ENCODE results near the gene ARHGAP33.

The ARHGAP33 gene

DNA sequence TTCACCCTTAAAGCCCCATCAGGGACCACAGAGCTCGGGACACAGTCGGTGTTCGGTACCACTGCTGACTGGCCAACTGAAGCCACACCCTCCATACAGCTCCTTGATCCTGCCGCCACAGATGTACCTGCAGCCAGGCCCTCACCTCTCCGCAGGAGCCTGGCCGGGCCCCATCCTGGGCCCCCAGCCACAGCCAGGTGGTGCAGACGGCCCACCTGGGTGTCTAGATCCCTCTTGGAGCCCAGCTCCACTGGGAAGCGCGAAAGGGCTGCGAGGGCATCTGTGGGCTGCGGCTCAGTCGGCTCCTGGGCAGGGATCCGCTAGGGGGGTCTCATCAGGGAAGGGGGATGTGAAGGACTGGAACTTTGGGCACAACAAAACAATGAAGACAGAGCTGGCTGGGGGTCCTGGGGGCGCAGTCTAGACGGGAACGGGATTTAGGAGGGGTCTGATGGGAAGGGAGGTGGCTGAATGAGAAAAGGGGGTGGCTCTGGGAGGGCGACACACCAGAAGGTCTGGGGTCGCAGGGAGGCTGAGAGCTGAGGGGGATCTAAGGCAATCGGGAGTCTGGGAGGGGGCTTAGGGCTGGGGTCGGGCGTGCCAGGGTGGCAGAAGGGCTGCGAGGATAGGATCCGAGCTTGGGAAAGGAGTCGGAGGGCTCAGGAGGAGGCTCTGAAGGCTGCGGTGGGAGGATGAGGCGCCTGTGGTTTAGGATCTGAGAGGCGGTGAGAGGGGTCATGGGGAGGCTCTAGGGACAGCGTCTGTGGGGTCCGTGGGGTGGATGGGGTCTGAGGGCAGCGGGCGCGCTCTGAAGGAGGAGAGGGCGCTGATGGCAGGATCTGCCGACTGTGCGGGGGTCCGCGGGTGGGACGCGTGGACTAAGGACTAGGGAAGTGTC lies 21.5 kb downstream of the ARHGAP33 start:
- Mint-ChIP-seq H3K27me3 (peaks cover 49% of the 10 kb centered on the region), H3K36me3 (ENCODE audit: low read depth) (no peaks in the 10 kb centered on the region), H3K27ac (no peak overlapping the region), H3K9me3 (no peaks in the 10 kb centered on the region), H3K4me3 (no peak overlapping the region), H3K4me1 (ENCODE audit: low read depth) (peaks cover 7% of the 10 kb centered on the region)
- intact Hi-C loops (cut with micrococcal nuclease) = no loop called here

DNA sequence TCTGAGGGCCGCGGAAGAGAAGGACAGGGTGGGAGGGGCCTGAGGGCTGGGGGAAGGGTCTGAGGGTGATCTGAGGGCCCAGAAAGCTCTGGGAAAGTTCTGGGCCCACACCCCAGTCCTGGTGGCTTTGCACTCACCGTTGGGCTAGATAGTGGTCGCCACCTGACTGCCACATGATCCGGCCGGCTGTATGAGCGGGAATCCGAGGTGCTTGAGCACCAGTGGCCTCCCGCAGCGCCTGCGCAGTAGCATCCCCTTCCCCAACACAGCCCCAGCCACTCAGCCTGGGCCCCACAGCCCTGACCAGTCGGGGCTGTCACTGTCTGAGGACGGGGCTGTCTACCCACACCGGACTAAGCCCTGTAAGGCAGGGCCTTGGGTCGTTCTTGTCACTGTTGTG lies 22.3 kb downstream of the ARHGAP33 start:
- Mint-ChIP-seq H3K27me3 (peaks cover 49% of the 10 kb centered on the region), H3K4me1 (ENCODE audit: low read depth) (peaks cover 7% of the 10 kb centered on the region), H3K9me3 (no peaks in the 10 kb centered on the region), H3K27ac (no peak overlapping the region), H3K4me3 (no peak overlapping the region), H3K36me3 (ENCODE audit: low read depth) (no peaks in the 10 kb centered on the region)
- intact Hi-C loops (cut with micrococcal nuclease) = no loop called here

DNA sequence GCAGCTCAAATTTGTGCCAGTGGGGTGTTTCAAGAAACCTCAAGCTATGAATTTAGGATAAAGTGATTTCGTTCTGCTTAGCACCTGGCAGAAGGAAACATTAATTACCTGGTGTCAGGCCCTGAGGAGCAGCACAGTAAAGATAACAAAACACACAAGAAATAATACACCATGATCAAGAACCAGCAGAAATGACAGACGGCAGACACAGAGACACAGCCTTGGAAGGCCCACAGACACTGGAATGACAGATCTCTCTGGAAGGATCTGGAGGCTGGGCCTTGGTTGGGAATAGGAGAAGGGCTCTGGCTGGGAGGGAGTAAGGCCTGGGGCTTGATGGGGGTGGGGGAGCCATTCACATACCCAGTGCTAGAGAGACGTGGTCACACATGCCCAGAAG lies 26.5 kb downstream of the ARHGAP33 start:
- Mint-ChIP-seq H3K27ac (no peak overlapping the region), H3K4me3 (no peak overlapping the region), H3K36me3 (ENCODE audit: low read depth) (no peaks in the 10 kb centered on the region), H3K27me3 (peaks cover 40% of the 10 kb centered on the region), H3K9me3 (no peaks in the 10 kb centered on the region), H3K4me1 (ENCODE audit: low read depth) (peaks cover 18% of the 10 kb centered on the region)
- intact Hi-C loops (cut with micrococcal nuclease) = no loop called here

DNA sequence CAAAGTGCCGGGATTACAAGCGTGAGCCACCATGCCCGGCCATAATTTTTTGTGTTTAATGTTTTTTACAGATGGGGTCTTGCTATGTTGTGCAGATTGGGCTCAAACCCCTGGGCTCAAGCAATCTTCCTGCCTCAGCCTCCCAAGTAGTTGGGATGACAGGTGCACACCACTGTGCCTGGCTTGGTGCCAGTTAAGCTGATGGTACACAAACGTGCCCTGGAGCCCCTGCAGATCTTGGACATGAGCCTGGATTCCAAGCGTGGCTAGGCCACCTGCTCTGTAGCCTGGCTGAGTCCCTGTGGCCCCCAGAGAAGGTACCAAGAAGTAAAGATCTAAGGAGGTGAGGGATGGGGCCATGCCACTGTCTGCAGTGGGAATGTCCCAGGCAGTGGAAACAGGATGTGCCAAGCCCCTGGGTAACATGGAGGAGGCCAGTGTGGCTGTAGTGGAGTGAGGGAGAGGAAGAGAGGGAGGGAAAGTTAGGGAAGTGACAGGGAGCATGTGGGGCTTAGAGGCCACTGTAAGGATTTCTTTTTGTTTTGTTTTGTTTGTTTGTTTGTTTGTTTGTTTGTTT lies 30.2 kb downstream of the ARHGAP33 start:
- no peak overlapping the region for H3K27ac Mint-ChIP-seq
- no peak overlapping the region for H3K4me3 Mint-ChIP-seq
- intact Hi-C loops (cut with micrococcal nuclease) = no loop called here
- H3K4me1 Mint-ChIP-seq (ENCODE audit: low read depth) = peaks cover 14% of the 10 kb centered on the region
- H3K9me3 Mint-ChIP-seq = no peaks in the 10 kb centered on the region
- H3K36me3 Mint-ChIP-seq (ENCODE audit: low read depth) = no peaks in the 10 kb centered on the region
- peaks cover 10% of the 10 kb centered on the region for H3K27me3 Mint-ChIP-seq

DNA sequence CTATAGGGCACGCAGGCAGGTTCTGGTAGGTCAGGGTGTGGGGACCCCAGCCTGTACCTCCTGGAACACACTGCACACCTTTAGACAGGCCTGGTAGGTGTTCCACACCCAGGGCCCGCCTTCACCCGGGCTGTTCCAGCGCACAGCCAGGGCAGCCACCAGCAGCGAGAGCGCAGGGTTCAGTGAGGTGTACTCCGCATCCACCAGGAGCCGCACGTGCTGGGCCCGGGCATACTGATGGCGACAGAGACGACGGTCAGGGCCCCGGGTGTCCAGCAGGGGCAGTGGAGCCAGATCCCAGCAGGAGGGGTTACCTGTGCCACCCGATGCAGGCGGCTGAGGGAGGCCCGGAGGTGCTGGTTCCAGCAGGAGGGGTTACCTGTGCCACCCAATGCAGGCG lies 31.2 kb downstream of the ARHGAP33 start:
- Mint-ChIP-seq H3K9me3 (no peaks in the 10 kb centered on the region), H3K27ac (no peak overlapping the region), H3K4me1 (ENCODE audit: low read depth) (peaks cover 14% of the 10 kb centered on the region), H3K36me3 (ENCODE audit: low read depth) (no peaks in the 10 kb centered on the region), H3K4me3 (no peak overlapping the region), H3K27me3 (peaks cover 10% of the 10 kb centered on the region)
- intact Hi-C loops (cut with micrococcal nuclease) = no loop called here

DNA sequence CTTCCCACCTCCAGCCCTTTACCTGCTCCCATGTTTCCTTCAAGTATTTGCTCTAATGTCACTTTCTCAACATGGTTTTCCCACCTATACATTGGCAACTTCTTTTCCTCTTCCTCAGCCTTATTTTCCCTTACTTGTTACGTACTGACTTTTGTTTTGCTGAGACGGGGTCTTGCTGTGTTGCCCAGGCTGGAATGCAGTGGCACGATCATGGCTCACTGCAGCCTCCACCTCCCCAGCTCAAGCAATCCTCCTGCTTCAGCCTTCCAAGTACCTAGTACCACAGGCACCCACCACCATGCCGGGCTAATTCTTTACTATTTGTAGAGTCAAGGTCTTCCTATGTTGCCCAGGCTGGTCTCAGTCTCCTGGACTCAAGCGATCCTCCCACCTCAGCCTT lies 32.3 kb downstream of the ARHGAP33 start:
- intact Hi-C loops (cut with micrococcal nuclease) = no loop called here
- peaks cover 14% of the 10 kb centered on the region for H3K4me1 Mint-ChIP-seq (ENCODE audit: low read depth)
- no peak overlapping the region for H3K27ac Mint-ChIP-seq
- no peak overlapping the region for H3K4me3 Mint-ChIP-seq
- peaks cover 10% of the 10 kb centered on the region for H3K27me3 Mint-ChIP-seq
- no peaks in the 10 kb centered on the region for H3K9me3 Mint-ChIP-seq
- no peaks in the 10 kb centered on the region for H3K36me3 Mint-ChIP-seq (ENCODE audit: low read depth)

DNA sequence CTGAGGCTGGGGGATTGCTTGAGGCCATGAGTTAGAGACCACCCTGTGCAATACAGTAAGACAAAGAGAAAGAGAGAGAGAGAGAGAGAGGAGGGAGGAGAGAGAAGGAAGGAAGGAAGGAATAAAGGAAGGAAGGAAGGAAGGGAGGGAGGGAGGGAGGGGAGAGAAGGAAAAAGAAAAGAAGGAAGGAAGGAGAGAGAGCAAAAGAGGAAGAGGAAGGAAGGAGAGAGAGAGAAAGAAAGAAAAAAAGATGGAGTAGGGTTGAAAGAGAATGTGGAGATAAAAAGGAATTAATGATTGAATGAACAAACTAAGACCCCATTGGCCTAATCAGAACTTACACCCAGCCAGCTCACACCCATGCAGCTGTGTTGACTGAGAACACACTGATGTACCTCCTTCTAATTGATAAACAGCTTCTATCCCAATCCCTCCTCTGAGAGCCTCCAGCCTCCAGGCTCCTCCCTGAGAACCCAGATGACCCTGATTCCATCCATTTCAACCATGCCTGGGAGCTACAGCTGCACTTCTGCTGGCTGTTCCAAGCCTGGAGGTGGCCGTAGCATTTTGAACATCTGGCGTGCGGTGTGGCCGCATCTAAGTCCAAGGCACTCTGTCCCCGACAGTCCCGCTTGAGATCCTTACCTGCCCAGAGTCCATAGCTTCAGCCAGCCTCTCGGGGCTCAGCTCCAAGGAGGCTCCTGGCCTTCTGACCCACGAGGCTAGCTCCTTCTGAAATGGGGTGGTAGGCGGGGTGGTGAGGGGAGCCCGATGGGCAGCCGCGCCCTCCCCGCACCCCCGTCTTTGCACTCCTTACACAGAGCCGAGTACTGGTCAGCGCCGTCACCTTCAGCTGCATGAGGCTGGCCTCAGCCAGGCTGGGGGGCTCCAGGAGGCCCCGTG lies 36.2 kb downstream of the ARHGAP33 start:
- intact Hi-C loops (cut with micrococcal nuclease) = no loop called here
- Mint-ChIP-seq H3K4me3 (no peak overlapping the region), H3K27ac (no peak overlapping the region), H3K4me1 (ENCODE audit: low read depth) (no peaks in the 10 kb centered on the region), H3K27me3 (peaks cover 7% of the 10 kb centered on the region), H3K9me3 (no peaks in the 10 kb centered on the region), H3K36me3 (ENCODE audit: low read depth) (no peaks in the 10 kb centered on the region)

DNA sequence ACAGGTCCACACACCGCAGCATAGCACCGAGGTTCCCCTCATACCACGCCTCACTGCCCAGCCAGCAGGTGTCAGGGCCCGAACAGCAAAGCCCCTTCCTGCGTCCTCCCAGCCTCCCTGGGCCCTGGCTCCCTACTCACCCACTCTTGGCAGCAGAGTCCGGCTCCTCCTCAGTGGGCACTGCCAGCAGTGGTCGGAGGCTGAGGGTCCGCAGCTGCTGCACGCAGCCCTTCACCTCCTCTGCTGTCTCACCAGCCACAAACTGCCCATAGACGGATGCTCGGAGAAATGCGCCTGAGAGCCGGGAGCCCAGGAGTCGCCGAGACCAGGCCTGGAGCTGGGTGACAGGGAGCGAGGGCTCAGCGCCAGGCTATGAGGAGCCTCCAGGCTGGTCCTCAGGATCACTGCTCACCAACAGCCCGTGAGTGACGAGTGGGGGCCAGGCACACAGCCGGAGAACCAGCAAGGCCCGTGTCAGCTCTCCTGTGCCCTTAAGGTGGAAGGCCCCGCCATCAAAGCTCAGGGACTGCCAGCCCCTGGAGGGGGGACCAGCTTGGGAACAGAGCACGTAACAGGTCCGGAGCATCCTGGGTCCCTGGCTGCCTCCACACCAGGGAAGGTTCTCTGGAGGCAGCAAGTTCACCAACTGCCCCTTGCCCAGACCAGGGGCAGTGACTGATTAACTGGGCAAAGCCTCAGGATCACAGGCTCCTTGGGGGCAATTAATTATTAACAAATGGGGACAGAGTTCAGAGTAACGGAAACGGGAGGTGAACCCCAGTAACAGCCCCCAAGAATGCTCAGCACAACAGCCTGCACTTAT lies 37.1 kb downstream of the ARHGAP33 start, which contains the start of gene PRODH2:
PRODH2 (minus strand) TSS at position 626 of the 823 bp plus-strand sequence; CDS start at position 586, 40 bp downstream.
- Mint-ChIP-seq H3K27me3 (peaks cover 7% of the 10 kb centered on the region), H3K36me3 (ENCODE audit: low read depth) (no peaks in the 10 kb centered on the region), H3K4me3 (no peak within 1 kb of the TSS), H3K4me1 (ENCODE audit: low read depth) (no peaks in the 10 kb centered on the region), H3K27ac (no peak within 1 kb of the TSS), H3K9me3 (no peaks in the 10 kb centered on the region)
- intact Hi-C loops (cut with micrococcal nuclease) = no loop called here

DNA sequence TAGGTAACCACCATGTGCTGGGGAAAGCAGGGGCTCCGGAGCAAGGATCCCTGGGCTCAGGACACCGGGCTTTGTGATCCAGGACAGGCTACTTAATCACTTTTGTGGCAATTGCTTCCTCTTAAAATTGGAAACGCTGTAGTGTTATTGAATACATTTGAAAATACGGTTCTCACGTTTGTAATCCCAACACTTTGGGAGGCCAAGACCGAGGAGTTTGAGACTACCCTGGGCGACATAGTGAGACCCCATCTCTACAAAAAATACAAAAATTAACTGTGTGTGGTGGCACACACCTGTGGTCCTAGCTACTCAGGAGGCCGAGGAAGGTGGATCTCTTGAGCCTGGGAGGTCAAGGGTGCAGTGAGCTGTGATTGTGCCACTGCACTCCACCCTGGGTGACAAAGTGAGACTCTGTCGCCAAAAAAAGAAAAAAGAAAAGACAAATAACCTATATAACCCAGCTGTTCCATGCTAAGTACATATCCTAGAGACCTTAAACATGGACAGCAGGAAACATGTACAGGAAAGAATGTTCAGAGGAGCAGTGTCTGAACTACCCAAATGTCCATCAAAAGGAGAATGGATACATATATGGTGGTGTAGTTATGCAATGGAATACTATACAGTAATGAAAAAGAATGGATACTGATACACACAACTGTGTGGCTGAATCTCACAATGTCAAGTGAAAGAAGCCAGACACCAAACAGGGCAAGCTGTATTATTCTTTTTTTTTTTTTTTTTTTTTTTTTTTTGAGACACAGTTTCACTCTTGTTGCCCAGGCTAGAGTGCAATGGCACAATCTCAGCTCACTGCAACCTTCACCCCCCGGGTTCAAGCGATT lies 37.9 kb downstream of the ARHGAP33 start:
- H3K27me3 Mint-ChIP-seq = peaks cover 10% of the 10 kb centered on the region

DNA sequence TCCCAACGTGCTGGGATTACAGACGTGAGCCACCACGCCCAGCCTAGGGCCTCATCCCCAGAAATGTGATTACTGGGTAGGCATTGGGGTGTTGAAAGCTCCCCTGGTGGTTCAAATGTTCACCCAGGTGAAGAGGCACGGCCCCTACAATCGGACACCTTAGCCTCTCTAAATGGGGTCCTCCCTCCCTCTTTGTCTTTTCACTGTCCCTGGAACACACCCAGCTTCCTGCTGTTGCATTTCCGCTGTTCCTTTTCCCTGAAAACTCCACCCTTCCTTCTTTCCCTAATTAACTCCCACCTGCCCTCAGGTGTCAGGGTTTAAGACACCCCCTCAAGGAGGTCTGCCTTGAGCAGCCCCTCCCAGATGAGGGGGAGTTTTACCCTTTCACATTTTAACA lies 40.9 kb downstream of the ARHGAP33 start:
- no peaks in the 10 kb centered on the region for H3K9me3 Mint-ChIP-seq
- no peaks in the 10 kb centered on the region for H3K4me1 Mint-ChIP-seq (ENCODE audit: low read depth)
- H3K27me3 Mint-ChIP-seq = peaks cover 13% of the 10 kb centered on the region
- intact Hi-C loops (cut with micrococcal nuclease) = no loop called here
- H3K4me3 Mint-ChIP-seq = no peak overlapping the region
- H3K27ac Mint-ChIP-seq = no peak overlapping the region
- H3K36me3 Mint-ChIP-seq (ENCODE audit: low read depth) = no peaks in the 10 kb centered on the region

More for the DNA sequence above, 37.9 kb downstream of the ARHGAP33 start:
- no peaks in the 10 kb centered on the region for H3K36me3 Mint-ChIP-seq (ENCODE audit: low read depth)
- no peak overlapping the region for H3K4me3 Mint-ChIP-seq
- no peak overlapping the region for H3K27ac Mint-ChIP-seq
- H3K4me1 Mint-ChIP-seq (ENCODE audit: low read depth) = no peaks in the 10 kb centered on the region
- intact Hi-C loops (cut with micrococcal nuclease) = no loop called here
- H3K9me3 Mint-ChIP-seq = no peaks in the 10 kb centered on the region

DNA sequence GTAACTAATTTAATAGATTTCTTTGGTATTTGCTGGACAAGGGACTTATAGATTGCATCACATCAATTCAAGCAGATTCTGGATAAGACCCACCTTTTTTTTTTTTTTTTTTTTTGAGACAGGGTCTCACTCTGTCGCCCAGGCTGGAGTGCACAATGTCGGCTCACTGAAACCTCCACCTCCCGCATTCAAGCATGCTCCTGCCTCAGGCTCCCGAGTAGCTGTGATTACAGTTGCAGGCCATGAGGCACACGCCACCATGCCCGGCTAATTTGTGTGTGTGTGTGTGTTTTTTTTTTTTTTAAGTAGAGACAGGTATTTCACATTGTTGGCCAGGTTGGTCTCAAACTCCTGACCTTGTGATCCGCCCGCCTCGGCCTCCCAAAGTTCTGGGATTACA lies 41.5 kb downstream of the ARHGAP33 start:
- Mint-ChIP-seq H3K9me3 (no peaks in the 10 kb centered on the region), H3K4me1 (ENCODE audit: low read depth) (no peaks in the 10 kb centered on the region), H3K36me3 (ENCODE audit: low read depth) (no peaks in the 10 kb centered on the region), H3K4me3 (no peak overlapping the region), H3K27me3 (peaks cover 13% of the 10 kb centered on the region), H3K27ac (no peak overlapping the region)
- intact Hi-C loops (cut with micrococcal nuclease) = no loop called here

DNA sequence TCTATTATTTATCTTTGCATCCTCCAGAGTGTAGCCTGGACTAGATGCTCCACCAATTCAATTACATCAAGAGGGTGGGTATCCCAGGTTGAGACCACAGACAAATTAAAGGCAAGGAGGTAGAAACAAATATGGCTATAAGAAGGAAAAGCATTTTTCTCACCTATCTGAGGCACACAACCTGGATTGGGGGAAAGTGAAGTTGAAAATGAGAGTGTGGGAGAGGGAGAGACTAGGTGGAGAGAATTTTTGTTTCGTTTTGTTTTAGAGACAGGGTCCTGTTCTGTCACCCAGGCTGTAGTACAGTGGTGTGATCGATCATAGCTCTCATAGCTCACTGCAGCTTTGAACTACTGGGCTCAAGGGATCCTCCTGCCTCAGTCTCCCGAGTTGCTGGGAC lies 43.1 kb downstream of the ARHGAP33 start:
- Mint-ChIP-seq H3K4me3 (no peak overlapping the region), H3K4me1 (ENCODE audit: low read depth) (peaks cover 5% of the 10 kb centered on the region), H3K36me3 (ENCODE audit: low read depth) (no peaks in the 10 kb centered on the region), H3K27me3 (peaks cover 12% of the 10 kb centered on the region), H3K27ac (no peak overlapping the region), H3K9me3 (no peaks in the 10 kb centered on the region)
- intact Hi-C loops (cut with micrococcal nuclease) = no loop called here

DNA sequence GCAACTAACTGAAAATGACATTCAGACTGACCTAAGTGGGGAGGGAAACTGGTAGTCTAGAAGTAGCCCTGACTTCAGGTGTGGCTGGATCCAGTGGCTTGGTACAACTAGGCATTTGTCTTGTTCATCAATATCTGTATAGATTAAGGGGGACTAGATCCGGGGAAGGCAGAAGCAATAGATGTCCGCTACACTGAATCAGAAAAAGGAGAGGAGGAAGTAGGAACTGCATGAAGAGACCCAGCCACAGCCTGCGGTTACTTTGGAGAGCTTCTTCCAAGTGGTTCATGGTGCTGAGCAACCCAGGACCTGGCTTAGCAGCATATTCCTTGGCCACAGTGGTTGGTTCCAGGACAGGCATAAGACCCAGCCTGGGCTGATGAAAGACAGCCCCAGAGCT lies 47.2 kb downstream of the ARHGAP33 start:
- intact Hi-C loops (cut with micrococcal nuclease) = no loop called here
- no peaks in the 10 kb centered on the region for H3K36me3 Mint-ChIP-seq (ENCODE audit: low read depth)
- peaks cover 5% of the 10 kb centered on the region for H3K4me1 Mint-ChIP-seq (ENCODE audit: low read depth)
- no peak overlapping the region for H3K27ac Mint-ChIP-seq
- H3K27me3 Mint-ChIP-seq = peaks cover 11% of the 10 kb centered on the region
- no peaks in the 10 kb centered on the region for H3K9me3 Mint-ChIP-seq
- H3K4me3 Mint-ChIP-seq = no peak overlapping the region

All from dendritic cell treated with granulocyte-macrophage colony-stimulating factor and Interleukin-4, amounts not matched to agents 40 ng/mL and 50 ng/mL, for 4 days (primary cell).